HG03103 (cell line): ENCODE results near the gene LYAR.

ENCODE experiments used
- ATAC-seq: cut with Tn5 transposase; IDR thresholded peaks from one replicate; pipeline ENCODE4 v1.9.1; 2021; ENCODE audit warnings: low read depth; ENCODE audit not compliant: unreplicated experiment

Gene LYAR

DNA sequence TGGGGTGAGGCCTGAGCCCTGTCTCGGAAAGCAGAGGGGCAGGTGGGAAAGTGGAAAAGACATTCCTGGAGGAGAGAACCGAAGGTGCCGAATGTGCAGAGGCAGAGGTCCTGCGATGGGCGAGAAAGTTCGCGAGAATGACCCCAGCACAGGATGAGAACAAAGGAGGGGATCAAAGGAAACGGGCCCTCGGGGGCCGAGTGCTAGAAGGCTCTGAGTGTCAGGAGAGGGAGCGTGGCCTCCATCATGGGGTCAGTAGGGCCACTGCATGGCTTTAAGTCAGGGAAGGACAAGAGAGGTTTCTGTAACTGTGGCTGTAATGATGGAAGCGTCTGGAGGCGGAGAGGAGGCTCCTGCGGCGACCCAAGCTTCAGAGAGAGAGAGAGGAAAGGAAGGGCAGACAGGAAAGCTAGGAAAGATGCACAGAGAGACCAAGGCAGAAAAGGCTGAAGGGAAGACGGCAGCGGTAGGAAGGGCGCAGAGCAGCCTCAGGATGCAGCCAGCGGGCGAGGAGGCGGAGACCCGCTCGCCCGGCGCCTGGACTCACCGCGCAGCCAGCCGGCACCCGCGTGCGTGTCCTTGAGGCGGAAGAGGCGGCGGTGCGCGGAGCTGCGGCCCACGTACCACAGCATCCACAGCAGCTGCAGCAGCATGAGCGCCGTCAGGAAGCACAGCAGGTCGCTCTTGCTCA is 63.9 kb downstream of the LYAR start:
- ATAC-seq: no peak
